ENCODE measurements around the gene MARS1. TPM values are rescaled to one million over a fixed set of nuclear protein-coding genes. Genes with fewer than 3 reads are reported as not detected.

The MARS1 gene
- total RNA-seq, 1 experiment from 2014 or later, result 94.8 TPM

DNA sequence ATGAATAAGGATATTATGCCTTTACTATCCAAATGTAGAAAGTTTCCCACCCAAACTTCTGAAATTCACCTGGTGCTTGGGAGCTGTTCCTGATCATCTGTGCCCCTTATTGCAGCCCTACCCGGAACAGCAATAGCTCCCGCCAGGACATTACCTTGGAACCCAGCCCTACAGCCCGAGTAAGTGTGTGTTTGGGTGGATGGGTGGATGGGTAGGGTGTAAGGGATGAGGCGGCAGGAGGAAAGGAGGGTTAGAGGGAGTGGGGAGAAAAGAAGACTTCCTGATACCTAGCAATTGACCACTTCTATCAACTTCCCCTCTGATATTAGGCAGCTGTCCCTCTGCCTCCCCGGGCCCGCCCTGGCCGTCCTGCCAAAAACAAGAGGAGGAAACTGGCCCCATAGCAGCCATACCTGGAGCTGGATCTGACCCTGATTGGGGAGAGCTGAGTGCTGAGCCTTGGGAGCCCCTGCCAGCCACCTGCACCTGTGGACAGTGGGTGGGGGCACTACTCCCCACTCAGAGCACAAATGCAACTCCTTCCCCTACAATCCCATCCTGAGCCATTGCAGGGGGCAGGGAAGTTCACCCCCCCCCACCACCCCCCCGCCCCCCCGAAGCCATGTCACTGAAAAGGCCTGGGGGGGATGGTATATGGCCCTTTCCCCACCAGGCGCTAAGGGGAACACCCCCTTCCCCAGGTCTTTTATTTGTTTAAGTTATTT, 41.1 kb downstream of the MARS1 start:
- no peak for DNase-seq (ENCODE audit: low read depth)

DNA sequence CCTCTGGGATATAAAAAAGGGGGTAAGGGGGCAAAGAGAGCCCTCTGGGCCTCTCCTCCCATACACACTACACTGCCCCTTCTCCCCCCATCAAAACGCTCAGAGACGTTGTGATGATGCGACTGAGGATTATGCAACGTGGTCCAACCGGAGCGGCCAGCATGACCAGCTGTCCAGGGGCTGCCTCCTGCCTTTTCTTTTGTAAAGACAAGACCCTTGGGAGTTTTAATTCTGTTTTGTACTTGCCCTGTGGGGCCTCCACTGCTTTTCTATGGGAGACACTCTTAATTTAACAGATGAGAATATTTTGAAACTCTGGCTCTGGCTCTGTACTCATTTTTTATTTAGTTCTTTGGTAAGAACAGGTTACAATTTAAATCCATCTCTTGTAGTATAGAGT, 42.0 kb downstream of the MARS1 start:
- DNase-seq (ENCODE audit: low read depth), result no peak

- no peak for DNase-seq (ENCODE audit: low read depth)
Measured at GRCh38 chr12:57530396-57531142, 42.7 kb downstream of the MARS1 start.

- DNase-seq (ENCODE audit: low read depth), result no peak
Measured at GRCh38 chr12:57531836-57532235, 44.0 kb downstream of the MARS1 start.

- DNase-seq (ENCODE audit: low read depth), result no peak
Measured at GRCh38 chr12:57533108-57533507, 45.2 kb downstream of the MARS1 start.

- DNase-seq (ENCODE audit: low read depth), result no peak
Measured at GRCh38 chr12:57534250-57534649, 46.4 kb downstream of the MARS1 start.

GRCh38 chr12:57534991-57535543, 47.2 kb downstream of the MARS1 start:
- no peak for DNase-seq (ENCODE audit: low read depth)

DNA sequence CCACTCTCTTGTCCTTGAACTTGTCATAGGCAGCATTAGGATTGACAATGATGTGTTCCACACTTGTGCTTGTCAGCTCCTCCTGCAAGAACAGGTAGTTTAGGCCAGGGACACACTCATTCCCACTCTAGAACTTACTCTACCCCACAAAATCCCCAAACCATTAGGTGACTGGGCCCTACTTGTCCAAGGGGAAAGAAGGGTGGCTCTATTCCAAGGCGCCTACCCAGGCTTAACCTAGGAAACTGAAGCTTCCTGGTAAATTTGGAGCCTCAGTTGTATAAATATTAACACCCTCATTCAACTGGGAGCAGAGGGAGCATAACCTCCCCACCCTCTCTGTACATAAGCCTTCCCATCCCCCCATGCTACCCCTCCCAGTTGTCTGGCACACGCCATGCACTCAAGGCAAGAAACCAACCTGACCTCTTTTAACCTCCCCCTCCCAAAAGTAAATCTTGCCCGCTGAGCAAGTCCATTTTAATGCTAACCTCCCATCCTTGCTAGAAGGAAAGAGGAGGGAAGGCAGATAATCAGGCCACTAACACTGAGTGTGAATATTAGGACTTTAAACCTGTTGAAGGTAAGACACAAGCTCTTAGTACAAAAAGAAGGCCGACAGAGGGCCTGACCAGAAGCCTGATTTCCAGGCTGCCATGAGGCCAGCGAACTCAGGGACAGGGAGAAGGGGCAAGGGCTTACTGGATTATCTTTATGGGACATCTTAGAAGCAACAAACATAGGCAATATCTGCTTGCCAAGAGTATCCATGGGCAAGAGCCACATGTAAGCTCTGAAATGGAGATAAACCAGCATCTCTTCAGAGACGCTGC, 48.1 kb downstream of the MARS1 start:
- DNase-seq (ENCODE audit: low read depth), result no peak

DNA sequence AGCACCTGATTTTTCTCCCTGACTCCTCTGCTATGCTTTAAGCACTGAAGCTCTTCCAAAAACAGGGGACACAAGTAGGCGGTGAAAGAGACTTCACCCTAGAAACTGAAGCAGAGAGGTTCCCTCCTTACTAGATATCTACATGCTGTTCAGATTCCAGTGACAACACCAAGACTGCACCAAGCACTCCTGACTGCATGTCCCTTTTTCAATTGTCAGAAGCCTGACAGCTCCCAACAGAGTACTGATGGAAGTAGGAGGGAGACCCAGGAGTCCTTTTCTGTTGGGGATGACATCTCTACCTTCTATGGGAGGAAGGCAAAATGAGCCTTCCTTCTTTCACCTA, 48.7 kb downstream of the MARS1 start:
- DNase-seq (ENCODE audit: low read depth), result no peak

- DNase-seq (ENCODE audit: low read depth), result no peak
Measured at GRCh38 chr12:57539134-57539768, 51.4 kb downstream of the MARS1 start.

GRCh38 chr12:57541001-57541400, 53.1 kb downstream of the MARS1 start:
- no peak for DNase-seq (ENCODE audit: low read depth)

GRCh38 chr12:57541717-57542116, 53.8 kb downstream of the MARS1 start:
- DNase-seq (ENCODE audit: low read depth), result no peak

- no peak for DNase-seq (ENCODE audit: low read depth)
Measured at GRCh38 chr12:57543581-57543980, 55.7 kb downstream of the MARS1 start.

- no peak for DNase-seq (ENCODE audit: low read depth)
Measured at GRCh38 chr12:57545809-57546437, 58.1 kb downstream of the MARS1 start.

DNA sequence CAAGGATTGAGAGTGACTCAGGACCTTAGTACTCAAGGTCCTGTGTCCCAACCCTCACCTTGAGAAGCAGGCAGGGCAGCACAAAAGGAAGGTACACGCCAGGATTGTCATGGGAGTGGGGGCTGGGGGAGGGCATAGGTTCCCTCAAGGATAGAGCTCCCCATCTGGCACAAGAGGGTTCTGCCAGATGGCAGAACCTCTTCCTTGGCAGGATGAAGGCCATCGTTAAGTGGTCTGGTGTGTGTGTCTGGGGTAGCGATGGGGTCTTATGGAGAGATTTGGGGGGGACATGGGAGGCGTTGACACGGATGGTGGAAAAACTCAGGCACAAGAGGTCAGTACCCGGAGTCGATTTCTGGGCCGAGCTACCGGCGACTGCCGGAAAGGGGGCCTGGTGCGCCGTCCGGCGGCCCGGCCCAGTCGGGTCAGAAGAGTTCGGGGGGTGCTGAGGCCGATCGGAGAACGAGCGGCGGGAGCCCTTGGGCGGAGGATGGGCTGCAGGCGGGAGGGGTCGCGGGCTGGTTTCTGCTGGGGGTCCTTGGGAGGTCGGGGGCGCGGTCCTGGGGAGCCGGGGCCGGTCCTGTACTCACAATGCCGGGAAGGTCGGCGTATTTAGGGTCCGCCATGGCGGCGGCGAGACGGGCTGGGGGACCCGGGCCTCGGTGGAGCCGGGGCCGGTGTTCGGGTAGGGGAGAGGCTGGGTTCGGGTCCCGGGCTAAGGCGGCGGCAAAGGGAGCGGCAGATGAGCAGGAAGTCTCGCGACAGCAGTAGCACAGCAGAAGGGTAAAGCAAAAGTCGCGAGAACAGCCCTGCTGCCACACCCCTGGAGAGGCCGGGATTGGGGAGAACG, 58.8 kb downstream of the MARS1 start, which contains the start of gene DCTN2:
Gene DCTN2 (minus strand): TSS at position 755 of the 850 bp plus-strand sequence. CDS start 129 bp downstream, at position 626.
- DNase-seq (ENCODE audit: low read depth), result peak; percentile 96

- DNase-seq (ENCODE audit: low read depth), result no peak
Measured at GRCh38 chr12:57547288-57548012, 59.6 kb downstream of the MARS1 start.

DNA sequence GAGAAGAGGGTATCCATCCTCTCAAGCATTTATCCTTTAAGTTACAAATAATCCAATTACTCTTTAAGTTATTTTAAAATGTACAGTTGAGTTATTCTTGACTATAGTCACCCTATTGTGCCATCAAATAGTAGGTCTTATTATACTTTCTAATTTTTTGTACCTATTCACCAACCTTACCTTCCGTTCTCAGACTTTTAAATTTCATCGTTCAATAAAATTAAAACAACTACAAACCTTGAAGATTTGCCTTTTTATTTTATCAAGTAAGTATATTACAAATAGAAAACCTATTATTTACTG, 60.1 kb downstream of the MARS1 start:
- DNase-seq (ENCODE audit: low read depth), result no peak

- DNase-seq (ENCODE audit: low read depth), result no peak
Measured at GRCh38 chr12:57548488-57548887, 60.6 kb downstream of the MARS1 start.

DNA sequence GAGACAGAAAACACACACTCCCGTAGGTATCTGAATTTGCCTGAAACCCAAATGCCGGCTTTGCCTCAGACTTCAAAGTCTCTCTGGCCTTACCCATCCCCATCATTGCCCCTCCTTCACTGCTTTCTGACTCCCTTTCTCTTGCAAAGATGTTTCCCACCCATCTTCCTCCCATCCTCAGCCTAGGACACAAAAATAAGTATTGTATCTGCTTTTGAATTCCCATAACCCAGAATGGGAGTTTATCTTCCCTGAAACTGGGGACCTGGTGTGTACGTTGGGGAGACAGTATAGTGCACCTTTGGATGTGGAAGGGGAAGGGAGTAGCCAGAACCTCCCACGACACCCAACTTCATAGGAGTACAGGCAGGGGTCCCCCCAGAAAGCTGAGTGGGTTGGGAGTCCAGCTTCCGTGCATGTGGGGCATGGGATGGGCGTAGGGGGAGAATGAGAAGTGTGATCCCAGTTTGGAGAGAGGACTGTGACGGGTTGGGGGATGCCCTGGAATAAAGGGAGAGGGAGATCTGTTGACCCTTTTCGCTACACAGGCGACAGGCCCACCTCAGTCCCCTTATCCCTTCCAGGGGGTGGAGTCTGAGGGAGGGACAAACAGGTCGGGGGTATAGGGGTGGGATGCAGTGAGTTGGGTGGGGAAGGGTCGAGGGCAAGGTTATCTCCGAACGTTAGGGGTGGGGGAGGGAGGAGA, 61.5 kb downstream of the MARS1 start:
- DNase-seq (ENCODE audit: low read depth), result no peak
